Keratinocyte (primary cell): ENCODE results near the gene SEZ6L2.

Source experiments
- EZH2 ChIP-seq: IDR thresholded peaks from one replicate; pipeline ENCODE4 v1.6.1; 2012; ENCODE audit warnings: inconsistent platforms, mild to moderate bottlenecking, low read length, moderate library complexity
- TF ChIP-seq, protein P1 (sequence below), 3 experiments: IDR thresholded peaks in 1 of 3; conservative IDR thresholded peaks in 1 of 3; optimal IDR thresholded peaks in 1 of 3; 2 replicates in 2 of 3; 3 replicates in 1 of 3; pipeline versions ENCODE3 to v1.5.1; 2011; ENCODE audit warnings: low read length in 3 of 3, mild to moderate bottlenecking in 3 of 3, moderate library complexity in 2 of 3, control low read depth in 1 of 3, inconsistent platforms in 1 of 3; ENCODE audit not compliant: insufficient read depth in 2 of 3; ENCODE audit errors: extremely low read depth in 1 of 3

DNA sequence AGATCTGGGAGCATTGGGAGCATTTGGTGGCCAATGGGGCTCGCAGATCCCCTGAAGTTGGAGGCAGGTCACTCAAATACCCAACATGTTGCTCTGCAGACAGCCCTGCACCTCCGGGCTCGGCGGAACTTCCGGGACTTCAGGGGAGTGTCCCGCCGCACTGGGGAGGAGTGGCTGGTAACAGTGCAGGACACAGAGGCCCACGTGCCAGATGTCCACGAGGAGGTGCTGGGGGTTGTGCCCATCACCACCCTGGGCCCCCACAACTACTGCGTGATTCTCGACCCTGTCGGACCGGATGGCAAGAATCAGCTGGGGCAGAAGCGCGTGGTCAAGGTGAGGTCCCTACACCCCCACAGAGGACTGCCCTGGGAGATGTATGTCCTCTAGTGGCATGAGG is 62.7 kb downstream of the SEZ6L2 start:
- TF ChIP-seq, protein P1, sequence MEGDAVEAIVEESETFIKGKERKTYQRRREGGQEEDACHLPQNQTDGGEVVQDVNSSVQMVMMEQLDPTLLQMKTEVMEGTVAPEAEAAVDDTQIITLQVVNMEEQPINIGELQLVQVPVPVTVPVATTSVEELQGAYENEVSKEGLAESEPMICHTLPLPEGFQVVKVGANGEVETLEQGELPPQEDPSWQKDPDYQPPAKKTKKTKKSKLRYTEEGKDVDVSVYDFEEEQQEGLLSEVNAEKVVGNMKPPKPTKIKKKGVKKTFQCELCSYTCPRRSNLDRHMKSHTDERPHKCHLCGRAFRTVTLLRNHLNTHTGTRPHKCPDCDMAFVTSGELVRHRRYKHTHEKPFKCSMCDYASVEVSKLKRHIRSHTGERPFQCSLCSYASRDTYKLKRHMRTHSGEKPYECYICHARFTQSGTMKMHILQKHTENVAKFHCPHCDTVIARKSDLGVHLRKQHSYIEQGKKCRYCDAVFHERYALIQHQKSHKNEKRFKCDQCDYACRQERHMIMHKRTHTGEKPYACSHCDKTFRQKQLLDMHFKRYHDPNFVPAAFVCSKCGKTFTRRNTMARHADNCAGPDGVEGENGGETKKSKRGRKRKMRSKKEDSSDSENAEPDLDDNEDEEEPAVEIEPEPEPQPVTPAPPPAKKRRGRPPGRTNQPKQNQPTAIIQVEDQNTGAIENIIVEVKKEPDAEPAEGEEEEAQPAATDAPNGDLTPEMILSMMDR (optimal IDR thresholded peaks at IDR 0.05 in 1 of 3, IDR thresholded peaks at IDR 0.05 in 1 of 3, conservative IDR thresholded peaks at IDR 0.05 in 1 of 3; ENCODE audit: extremely low read depth in 1 of 3, insufficient read depth in 2 of 3, low read length in 3 of 3), result no peak
- TF ChIP-seq EZH2, result no peak
